HG02759 (cell line): Measurements from ENCODE around the gene FXYD5.

Source experiments
- ATAC-seq: cut with Tn5 transposase; IDR thresholded peaks from one replicate; pipeline ENCODE4 v1.9.1; 2021; ENCODE audit warnings: mild to moderate bottlenecking, moderate library complexity; ENCODE audit not compliant: unreplicated experiment

Gene FXYD5, protein sequence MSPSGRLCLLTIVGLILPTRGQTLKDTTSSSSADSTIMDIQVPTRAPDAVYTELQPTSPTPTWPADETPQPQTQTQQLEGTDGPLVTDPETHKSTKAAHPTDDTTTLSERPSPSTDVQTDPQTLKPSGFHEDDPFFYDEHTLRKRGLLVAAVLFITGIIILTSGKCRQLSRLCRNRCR

DNA sequence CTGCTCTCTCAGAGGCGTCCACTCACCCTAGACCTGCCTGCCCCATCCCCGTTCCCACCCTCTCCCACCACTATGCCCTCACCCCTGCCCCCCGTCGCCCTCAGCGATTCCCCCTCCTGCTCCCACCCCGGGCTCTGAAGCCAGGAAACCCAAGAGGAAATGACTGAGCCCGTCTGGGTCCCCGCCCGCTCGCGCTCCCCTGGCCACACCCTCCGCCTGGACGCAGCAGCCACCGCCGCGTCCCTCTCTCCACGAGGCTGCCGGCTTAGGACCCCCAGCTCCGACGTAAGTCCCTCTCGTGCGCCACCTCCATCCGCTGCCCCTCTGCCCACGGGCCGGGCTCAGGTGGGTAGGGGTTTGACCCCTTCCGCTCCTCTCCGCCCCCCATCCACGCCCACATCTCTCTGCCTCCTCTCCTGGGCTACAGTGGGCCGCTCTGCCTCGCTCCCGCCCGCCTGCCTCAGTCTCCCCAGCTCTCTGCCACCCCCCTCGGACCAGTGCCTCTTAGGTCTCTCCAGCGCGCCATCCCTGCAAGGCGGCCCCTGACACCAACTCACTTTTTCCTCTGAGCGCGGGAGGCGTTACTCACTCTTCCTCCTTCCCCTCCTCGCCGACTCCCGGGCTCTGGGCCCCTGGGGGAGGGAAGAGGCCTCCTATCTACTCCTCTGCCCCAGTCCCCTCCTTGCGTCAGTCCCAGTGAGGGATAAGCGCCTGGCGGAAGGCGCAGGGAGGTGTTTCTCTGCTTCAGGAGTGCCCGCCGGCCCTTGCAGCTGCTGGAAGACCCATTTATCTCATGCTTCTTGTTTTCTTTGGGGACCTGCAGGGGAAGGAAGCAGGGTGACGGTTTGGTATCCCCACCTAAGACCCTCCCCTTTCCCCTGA lies at the start of gene FXYD5:
Gene FXYD5 (plus strand): TSS at position 211 of the 882 bp plus-strand sequence. CDS start 816 bp downstream, outside the sequence.
- no peak for ATAC-seq

DNA sequence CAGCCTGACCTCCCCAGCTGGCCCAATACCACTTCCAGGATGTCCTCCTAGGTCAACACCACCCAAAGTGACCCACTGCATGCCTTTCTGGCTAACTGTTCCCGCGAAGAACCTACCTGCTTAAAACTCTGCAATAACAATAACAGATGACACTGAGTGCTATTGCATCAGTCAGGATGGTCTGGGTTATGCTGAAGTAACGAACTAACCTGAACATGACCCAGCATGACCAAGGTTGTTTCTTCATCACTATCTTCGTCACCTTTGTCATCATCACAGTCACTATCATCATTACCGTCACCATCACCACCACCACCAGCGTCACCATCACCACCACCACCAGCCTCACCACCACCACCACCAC lies 49.5 kb upstream of the FXYD5 start:
- ATAC-seq, result no peak

DNA sequence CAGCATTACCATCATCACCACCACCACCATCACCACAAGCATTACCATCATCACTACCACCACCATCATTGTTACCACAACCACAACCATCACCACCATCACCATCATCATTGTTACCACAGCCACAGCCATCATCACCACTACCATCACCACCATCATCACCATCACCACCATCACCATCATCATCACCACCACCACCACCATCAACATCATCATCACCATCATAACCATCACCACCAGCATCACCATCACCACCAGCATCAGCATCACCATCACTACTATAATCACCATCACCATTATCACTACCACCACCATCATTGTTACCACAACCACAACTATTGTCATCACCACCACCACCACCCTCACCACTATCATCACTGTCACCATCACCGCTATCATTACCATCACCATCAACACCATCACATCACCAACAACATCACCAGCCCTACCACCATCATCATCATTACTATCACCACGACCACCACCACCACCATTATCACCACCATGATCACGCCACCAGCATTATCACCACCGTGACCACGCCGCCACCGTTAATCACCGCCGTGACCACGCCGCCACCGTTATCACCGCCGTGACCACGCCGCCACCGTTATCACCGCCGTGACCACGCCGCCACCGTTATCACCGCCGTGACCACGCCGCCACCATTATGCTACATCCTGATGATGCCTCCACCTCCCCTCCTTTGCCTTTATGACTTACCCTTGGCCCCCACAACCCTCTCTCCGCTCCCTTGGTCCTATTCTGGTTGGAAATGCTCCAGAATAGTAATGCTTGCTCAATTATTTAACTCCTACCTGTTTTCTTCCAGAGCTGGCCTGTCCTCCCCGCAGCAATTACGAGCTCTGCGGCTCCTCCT lies 48.9 kb upstream of the FXYD5 start:
- no peak for ATAC-seq

DNA sequence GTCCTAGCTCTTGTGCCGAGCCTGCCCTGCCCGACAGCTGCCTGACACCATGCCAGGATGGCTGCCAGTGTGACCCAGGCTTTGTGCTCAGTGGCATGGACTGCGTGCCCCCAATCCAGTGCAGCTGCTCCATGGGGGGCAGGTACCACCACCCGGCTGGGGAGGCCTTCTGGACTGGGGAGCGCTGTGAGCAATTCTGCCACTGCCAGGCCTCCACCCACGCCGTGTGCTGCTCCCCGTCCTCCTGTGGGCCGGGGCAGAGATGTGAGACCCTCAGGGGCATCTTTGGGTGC lies 48.3 kb upstream of the FXYD5 start:
- no peak for ATAC-seq

DNA sequence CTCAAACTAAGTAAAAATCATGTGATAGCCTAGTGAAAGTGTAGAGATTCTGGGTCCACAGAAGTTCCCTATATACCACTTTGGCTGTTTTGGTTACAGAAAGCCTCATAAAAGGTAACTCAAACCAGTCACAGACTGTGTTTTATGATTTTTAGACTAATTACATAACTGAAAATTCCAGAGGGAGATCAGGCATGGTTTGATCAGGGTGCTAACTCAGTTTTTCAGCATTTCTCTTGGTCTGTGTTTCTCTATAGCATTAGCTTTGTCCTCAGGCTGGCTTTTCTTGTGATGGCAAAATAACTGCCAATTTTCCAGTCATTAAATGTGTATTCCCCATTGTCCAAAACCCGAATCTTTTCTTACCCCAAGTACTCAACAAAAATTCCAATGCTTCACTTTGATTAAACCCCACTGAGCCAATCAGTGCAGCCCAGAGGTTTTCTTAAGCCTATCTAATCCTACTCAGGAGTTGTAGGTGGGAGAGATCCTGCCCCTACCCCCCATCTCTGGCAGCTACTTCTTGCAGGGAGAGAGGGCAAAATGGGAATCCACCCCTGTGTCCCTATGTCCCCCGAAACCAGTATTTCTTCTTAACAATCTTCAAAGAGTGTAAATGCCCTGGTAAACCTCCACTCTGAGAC lies 47.5 kb upstream of the FXYD5 start:
- no peak for ATAC-seq

DNA sequence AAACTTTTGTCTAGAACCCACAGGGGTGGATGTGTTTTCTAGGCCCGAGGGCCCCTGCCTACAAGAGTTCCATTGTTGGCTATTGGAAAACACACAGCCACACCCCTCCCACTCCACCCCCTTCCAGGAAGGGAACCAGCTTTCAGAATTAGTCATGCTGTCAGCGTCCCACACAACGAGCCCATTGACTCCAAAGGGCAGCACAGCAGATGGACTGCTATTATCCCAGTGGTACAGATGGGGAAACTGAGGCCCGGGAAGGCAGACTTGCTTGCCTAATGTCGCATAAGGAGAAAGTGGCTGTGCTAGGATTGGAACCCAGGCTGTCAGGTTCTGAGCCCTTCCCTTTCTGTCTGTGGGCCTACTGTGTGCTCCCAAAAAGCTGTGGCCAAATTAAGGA lies 47.0 kb upstream of the FXYD5 start:
- no peak for ATAC-seq

DNA sequence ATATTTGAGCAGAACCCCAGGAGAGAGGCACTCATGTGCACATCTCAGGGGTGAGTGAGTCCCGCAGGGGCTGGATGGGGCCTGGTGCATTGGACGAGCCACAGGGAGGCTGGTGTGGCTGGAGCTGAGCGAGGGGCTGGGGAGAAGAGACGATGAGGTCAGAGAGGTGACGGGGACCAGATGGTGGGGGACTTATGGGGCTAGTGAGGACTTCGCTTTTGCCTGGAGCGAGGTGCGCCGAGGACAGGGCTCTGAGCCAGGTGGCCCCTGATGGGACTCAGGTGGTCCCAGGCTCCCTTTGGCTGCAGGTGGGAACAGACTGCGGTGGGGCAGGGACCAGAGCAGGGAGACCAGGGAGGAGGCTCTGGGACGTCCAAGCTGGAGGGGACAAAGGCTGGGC lies 45.8 kb upstream of the FXYD5 start:
- ATAC-seq, result no peak

DNA sequence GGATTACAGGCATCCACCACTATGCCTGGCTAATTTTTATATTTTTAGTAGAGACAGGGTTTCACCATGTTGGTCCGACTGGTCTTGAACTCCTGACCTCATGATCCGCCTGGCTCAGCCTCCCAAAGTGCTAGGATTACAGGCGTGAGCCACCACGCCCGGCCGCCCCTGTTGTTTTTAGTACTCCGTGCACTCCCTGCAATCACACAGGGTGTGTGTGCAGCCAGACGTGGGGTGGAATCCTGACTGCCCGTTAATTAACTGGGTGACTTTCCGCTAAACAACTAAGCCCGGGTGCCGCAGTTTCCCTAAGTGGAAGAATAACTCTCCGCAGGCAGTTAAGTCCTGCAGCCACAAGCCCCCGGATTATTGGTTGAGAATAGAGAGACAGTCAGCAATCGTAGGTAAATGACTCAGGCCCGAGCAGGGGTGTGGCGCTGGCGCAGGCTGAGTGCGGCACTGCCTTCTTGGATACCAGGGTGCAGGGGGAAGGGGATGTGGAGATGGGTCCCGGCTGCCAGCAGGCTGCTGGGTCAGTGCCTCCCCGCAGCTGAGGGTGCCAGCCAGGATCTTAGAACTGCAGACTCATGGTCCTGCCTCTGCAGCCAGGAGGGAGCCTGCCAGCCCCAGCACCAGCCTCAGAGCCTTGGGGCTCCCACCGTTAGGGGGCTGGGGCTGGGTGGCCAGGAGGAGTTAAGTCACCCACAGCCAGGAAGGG lies 45.0 kb upstream of the FXYD5 start:
- ATAC-seq, result no peak

DNA sequence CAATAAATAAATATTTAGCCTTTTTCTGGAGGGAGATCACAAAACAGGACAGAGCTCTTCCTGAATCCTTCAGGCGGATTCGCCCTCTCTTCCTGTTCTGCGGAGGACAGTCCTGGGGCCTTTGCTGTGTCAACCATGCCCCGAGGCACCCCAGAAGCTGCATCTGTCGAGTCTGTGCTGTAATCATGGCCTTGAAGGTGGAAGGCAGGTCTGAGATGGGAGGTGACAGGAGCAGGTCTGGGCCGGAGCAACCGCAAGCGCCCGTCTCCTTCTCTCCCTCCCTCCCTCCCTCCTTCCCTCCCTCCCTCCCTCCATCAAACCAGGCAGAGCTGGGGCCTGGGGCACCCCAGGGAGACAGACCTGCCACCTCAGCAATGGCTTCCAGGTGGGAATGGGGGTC lies 43.6 kb upstream of the FXYD5 start:
- ATAC-seq, result no peak

DNA sequence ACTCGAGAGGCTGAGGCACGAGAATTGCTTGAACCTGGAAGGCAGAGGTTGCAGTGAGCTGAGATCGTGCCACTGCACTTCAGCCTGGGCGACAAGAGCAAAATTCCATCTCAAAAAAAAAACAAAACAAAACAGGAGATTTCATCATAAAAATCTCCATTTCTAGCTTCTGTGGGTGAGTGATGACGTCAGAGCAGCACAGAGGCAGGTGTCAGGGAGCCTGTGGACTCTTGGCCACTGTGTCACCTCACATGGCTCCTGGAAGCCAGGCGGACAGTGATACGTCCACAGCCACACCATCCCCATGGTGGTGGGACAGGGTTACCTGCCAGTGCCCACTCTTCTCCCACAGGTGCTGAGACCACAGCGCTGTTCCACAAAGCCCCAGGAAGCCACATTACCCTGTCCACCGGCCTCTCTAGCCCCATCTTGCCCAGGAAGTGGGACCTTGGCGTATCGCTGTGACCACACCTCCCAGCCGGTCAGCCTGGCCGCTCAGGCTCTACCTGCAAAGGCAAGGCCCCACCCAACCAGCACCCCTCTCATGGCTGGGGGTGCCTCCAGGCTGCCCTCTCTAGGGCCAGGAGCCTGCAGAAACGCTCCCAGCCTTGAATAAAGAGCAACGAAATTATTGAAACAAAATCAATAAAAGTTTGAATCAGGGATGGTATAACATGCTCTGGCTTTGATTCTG lies 41.4 kb upstream of the FXYD5 start:
- ATAC-seq, result no peak

DNA sequence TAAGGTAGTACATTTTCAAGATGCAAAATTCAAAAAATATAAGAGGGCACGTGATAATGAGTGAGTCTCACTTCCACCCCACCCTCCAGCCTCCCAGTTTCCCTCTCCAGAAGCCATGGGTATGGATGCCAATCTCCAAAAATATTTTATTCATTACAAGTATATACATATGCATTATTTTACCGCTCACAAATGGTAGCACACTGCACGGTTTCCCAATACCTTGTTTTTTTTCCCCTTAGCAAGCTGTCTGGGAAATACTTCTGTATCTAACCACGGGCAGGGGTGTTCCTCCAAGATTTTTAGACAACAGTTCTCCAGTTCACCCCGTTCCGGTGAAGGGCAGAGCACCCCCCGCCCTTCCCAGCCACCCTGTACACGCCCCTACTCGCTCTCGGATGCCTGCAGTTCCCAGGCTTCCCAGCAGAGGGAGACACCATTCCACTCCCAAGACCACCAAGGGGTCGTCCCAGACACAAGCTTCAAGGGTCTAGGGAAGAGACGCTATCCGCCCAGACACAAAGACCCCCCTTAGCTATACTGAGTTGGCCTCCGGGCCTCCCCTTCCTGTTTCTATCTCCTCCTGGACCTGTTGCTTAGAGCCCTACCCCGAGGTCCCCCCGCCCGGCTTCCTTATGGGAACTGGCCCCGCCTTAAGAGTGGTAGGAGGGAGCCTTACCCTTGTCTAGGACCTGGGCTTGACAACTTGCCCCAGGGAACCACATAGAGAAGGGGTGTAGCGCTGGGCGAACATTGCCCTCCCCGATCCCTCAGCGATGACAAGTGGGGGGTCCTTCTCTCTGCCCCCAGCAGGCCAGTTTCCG lies 40.0 kb upstream of the FXYD5 start:
- no peak for ATAC-seq

DNA sequence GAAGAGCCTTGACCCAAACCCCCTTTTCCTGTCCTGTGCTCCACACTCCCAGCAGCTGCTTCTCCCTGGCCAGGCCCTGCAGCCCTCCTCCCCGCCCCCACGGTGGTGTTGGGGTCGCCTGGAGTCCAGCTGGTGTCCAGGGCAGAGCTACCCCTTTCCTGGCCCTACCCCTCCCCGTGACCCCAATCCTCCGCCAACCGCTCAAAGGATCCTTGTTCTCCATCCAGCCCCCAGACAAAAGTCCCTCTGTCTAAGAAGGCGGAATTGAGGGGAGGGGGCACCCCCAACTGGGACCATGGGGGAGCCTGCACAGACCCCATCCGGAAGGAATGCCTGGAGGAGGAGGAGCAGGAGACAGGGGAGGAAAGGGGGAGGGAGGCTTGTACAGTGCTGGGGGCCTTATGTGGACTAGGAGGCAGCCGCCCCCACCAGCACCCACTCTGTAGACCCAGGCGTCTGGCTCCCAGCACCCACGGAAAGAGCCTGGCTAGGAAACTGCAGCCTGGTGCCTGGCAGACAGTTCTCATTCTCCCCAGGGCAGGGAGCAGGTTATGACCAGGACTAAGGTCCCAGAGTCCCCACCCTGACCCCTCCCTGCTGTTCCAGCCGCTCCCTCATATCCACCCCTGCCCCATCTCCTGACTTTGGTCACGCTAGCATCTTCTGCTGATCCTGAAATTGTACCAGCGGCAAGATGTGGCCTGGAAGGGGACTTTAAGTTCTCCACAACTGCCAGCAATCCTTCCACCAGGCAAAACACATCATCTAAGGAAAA lies 39.2 kb upstream of the FXYD5 start, which contains the start of gene FXYD3:
Gene FXYD3 (plus strand): TSS at position 647 of the 775 bp plus-strand sequence. CDS start 3,554 bp downstream, outside the sequence.
- no peak for ATAC-seq

DNA sequence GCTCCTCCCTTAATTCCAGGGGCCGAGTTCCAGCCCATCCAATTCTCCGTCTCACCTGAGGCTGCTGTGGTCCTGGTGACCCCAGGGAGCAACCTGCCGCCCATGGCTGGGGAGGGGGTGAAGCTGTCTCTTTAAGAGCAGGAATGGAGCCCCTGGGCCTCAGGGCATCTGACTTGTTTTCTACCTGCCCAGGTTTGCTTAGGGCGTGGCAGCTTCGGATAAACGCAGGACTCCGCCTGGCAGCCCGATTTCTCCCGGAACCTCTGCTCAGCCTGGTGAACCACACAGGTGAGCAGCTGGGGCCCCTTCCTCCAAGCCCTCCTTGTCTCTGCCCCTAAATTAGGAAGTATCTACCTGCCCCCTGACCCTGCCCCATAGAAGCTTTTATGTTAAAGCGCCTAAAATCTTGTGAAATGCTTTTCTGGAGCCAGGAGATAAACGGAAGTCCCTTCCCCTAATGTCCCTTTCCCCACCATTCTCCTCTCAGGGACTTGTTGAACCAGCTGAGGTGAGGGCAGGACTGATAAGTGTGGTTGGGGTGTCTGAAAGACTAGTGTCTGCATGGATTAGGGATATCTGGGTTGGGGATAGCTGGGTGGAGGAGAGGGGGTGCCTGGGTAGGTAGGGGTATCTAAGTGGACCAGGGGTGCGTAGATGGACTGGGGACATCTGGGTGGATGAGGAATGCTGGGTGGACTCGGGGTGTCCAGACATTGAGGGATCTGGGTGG lies 38.3 kb upstream of the FXYD5 start:
- ATAC-seq, result no peak

DNA sequence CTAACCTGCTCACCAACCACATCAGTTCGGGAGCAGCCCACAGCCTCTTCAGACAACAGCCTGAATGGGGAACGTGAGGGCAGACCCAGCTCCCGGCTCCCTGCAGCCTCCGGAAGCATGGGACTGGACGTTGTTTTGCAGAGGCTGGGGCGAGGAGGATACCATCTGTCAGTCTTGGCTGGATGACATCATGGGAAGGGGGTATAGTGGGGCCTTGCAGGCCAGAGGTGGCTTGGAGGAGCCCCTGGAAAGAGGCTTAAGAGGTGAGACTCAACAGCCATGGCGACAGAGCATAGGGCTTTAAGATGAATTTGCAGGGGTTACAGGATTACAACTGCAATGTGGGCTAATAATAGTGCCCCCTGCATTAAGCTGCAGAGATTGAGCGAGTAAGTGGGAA lies 37.4 kb upstream of the FXYD5 start:
- ATAC-seq, result no peak

DNA sequence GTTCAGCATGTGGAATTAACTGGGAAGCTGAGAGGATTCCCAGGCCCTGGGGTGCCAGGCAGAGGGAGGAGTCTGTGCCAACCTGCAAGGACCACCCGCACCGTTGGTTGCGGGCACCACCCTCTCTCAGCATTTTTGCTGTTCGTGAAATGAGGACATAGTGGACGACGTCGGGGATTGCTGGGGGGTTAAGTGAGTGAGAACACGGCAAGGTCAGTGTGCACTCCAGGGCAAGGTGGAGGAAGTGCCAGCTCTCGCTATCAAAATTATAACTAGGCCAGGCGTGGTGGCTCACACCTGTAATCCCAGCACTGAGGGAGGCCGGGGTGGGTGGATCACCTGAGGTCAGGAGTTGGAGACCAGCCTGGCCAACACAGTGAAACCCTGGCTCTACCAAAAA lies 36.7 kb upstream of the FXYD5 start:
- ATAC-seq, result no peak

DNA sequence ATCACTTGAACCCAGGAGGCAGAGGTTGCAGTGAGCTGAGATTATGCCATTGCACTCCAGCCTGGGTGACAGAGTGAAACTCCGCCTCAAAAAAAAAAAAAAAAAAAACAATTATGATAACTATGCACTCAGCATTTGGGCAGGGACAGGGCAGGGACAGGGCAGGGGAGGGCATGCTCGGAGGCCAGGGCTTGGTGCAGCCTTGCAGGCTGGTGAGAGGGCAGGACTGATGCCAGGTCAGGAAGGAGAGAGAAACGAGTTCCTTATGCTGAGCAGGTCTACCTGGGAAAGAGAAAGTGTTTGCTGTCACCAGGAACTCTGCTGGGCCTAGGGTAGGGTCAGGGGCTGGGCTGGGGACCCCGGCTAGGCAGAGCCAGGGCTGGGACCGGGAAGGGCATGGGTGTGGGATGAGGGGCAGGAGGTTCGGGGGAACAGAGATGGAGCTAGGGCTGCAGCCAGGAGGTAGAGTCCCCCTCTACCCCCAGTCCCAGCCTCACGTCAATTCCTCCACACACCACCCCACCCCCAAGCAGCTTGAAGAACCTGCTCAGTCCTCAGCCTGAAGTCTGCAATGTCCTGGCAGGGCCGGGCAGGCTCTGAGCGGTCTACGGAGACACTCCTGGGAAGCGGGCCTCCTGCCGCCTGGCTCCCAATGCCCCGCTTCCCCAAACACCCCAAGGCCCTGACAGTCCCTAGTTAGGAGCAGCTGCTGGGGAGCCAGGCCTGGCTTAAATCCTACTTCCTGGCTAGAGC lies 36.1 kb upstream of the FXYD5 start:
- no peak for ATAC-seq

DNA sequence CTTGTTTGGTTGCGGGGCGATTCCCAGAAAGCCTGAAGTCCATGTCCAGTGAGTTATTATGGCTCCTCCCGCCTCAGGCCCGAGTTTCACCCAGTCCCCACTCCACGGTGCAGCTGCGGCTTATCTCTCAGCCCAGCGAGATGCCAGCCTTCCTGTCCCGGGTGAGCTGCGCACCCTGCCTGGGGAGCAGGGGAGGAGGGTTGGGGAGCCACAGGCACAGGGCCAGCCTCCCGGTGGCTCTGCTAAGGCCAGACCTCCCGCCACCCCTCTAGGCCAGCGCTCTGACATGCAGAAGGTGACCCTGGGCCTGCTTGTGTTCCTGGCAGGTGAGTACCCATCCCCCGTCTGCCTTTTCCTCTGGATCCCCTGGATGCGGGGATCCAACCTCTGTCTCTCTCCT lies 35.4 kb upstream of the FXYD5 start:
- ATAC-seq, result no peak
